HL-60 (cell line): Measurements from ENCODE around the gene ANO1.

Experiments
- DNase-seq, 2 experiments: peaks; one replicate each; pipeline ENCODE4 v3.0.0-alpha.2; 2010 to 2020; ENCODE audit warnings: low read depth in 1 of 2, low spot score in 1 of 2
- H3K27ac ChIP-seq: fragments of 250-450 bp; sonication (Bioruptor Pico); replicated peaks from 2 replicates; pipeline ENCODE4 v1.5.1; 2020; ENCODE audit warnings: mild to moderate bottlenecking, moderate library complexity
- H3K27me3 ChIP-seq: fragments of 250-450 bp; sonication (Bioruptor Pico); 2 replicates; pipeline ENCODE4 v1.5.1; 2021; ENCODE audit warnings: mild to moderate bottlenecking, moderate library complexity; ENCODE audit not compliant: insufficient read depth, poor library complexity, severe bottlenecking
- H3K4me3 ChIP-seq: replicated peaks from 2 replicates; pipeline ENCODE4 v1.5.1; 2011; ENCODE audit warnings: mild to moderate bottlenecking, control low read depth, low read length; ENCODE audit not compliant: insufficient read depth
- CTCF ChIP-seq: IDR thresholded peaks from one replicate; pipeline ENCODE4 v1.5.1; 2011; ENCODE audit warnings: low read length, control low read depth, inconsistent platforms; ENCODE audit not compliant: insufficient read depth
- GABPA ChIP-seq: IDR thresholded peaks from 2 replicates; pipeline ENCODE4 v1.6.1; 2012; ENCODE audit warnings: low read depth
- POLR2AphosphoS5 ChIP-seq: IDR thresholded peaks from 2 replicates; pipeline ENCODE4 v1.6.1; 2012; ENCODE audit warnings: low read depth
- REST ChIP-seq: IDR thresholded peaks from 2 replicates; pipeline ENCODE4 v1.6.1; 2012; ENCODE audit warnings: low read depth; ENCODE audit not compliant: insufficient replicate concordance
- SPI1 ChIP-seq: IDR thresholded peaks from 2 replicates; pipeline ENCODE4 v1.6.1; 2012; ENCODE audit warnings: low read depth, mild to moderate bottlenecking, borderline replicate concordance

Gene ANO1

GRCh38 chr11:70073871-70074371 is 4.2 kb upstream of the ANO1 start:
- peaks cover 36% of the 10 kb centered on the region for H3K27me3 ChIP-seq
- no peak overlapping the region for H3K4me3 ChIP-seq
- TF ChIP-seq CTCF, result no peak
- no peak for TF ChIP-seq SPI1
- TF ChIP-seq REST, result no peak
- H3K27ac ChIP-seq, result no peak overlapping the region
- DNase-seq, result no peak

- DNase-seq, result no peak
- Histone ChIP-seq H3K27ac (no peak overlapping the region), H3K27me3 (peaks cover 40% of the 10 kb centered on the region), H3K4me3 (no peak overlapping the region)
- TF ChIP-seq CTCF (no peak), POLR2AphosphoS5 (no peak), GABPA (no peak), REST (no peak), SPI1 (no peak)
Observed at GRCh38 chr11:70074746-70075145, 3.4 kb upstream of the ANO1 start.

GRCh38 chr11:70075836-70076235 is 2.3 kb upstream of the ANO1 start:
- Histone ChIP-seq H3K4me3 (no peak overlapping the region), H3K27ac (no peak overlapping the region), H3K27me3 (peaks cover 35% of the 10 kb centered on the region)
- DNase-seq, result no peak
- no peak for TF ChIP-seq POLR2AphosphoS5
- no peak for TF ChIP-seq CTCF
- TF ChIP-seq SPI1, result no peak
- no peak for TF ChIP-seq REST
- TF ChIP-seq GABPA, result no peak
